Neuronal stem cell (in vitro differentiated cells): ENCODE measurements around the gene CTDP1.

Experiments used
- DNase-seq: peaks from one replicate; pipeline ENCODE4 v3.0.0-alpha.2; 2013; ENCODE audit warnings: low spot score
- H2AFZ ChIP-seq: one replicate; pipeline ENCODE4 v1.6.1; 2013; ENCODE audit warnings: mild to moderate bottlenecking, low read length, inconsistent platforms
- H2AK5ac ChIP-seq: 2 replicates; pipeline ENCODE4 v1.6.1; 2013; ENCODE audit warnings: low read depth, mild to moderate bottlenecking, inconsistent platforms, low read length, moderate library complexity, mixed read lengths
- H2BK120ac ChIP-seq: 2 replicates; pipeline ENCODE4 v1.6.1; 2013; ENCODE audit warnings: low read depth, mild to moderate bottlenecking, inconsistent platforms, low read length, moderate library complexity, mixed read lengths
- H2BK12ac ChIP-seq: one replicate; pipeline ENCODE4 v1.6.1; 2013; ENCODE audit warnings: low read length, inconsistent platforms
- H2BK15ac ChIP-seq: 2 replicates; pipeline ENCODE4 v1.6.1; 2013; ENCODE audit warnings: mild to moderate bottlenecking, low read length, inconsistent platforms, mixed read lengths
- H2BK5ac ChIP-seq: one replicate; pipeline ENCODE4 v1.6.1; 2013; ENCODE audit warnings: inconsistent platforms, mild to moderate bottlenecking, low read length, moderate library complexity
- H3K14ac ChIP-seq: one replicate; pipeline ENCODE4 v1.6.1; 2013; ENCODE audit warnings: low read length, inconsistent platforms
- H3K18ac ChIP-seq: 2 replicates; pipeline ENCODE4 v1.6.1; 2013; ENCODE audit warnings: low read length, inconsistent platforms
- H3K23ac ChIP-seq: 2 replicates; pipeline ENCODE4 v1.6.1; 2013; ENCODE audit warnings: low read depth, mild to moderate bottlenecking, mixed read lengths, low read length, inconsistent platforms; ENCODE audit not compliant: poor library complexity
- H3K27ac ChIP-seq: replicated peaks from 3 replicates; pipeline ENCODE4 v1.5.1; 2013; ENCODE audit warnings: low read length, inconsistent platforms
- H3K27me3 ChIP-seq, 3 experiments: 2 replicates each; pipeline ENCODE4 v1.6.1; 2013; ENCODE audit warnings: low read length in 3 of 3, mild to moderate bottlenecking in 2 of 3, inconsistent platforms in 1 of 3, low read depth in 1 of 3, mixed read lengths in 1 of 3, moderate library complexity in 1 of 3; ENCODE audit not compliant: control insufficient read depth in 3 of 3, insufficient read depth in 3 of 3
- H3K36me3 ChIP-seq, 2 donors: replicated peaks in 1 of 2; 2 replicates each; pipeline ENCODE4 v1.6.1; 2013; ENCODE audit warnings: low read length in 2 of 2; ENCODE audit not compliant: control insufficient read depth in 2 of 2, insufficient read depth in 2 of 2
- H3K4ac ChIP-seq: 2 replicates; pipeline ENCODE4 v1.6.1; 2013; ENCODE audit warnings: inconsistent platforms, mild to moderate bottlenecking, low read length, moderate library complexity
- H3K4me1 ChIP-seq, 2 donors: 1 replicate in 1 of 2; 2 replicates in 1 of 2; pipeline ENCODE4 v1.6.1; 2013; ENCODE audit warnings: low read length in 2 of 2, low read depth in 1 of 2; ENCODE audit not compliant: control insufficient read depth in 2 of 2, insufficient read depth in 1 of 2
- H3K4me2 ChIP-seq: one replicate; pipeline ENCODE4 v1.6.1; 2013; ENCODE audit warnings: mild to moderate bottlenecking, low read length, inconsistent platforms; ENCODE audit not compliant: insufficient read depth, poor library complexity, severe bottlenecking
- H3K4me3 ChIP-seq, 2 donors: 2 replicates each; pipeline ENCODE4 v1.5.1; 2013; ENCODE audit warnings: low read length in 2 of 2, mild to moderate bottlenecking in 2 of 2, inconsistent platforms in 1 of 2, moderate library complexity in 1 of 2
- H3K79me1 ChIP-seq: one replicate; pipeline ENCODE4 v1.6.1; 2013; ENCODE audit warnings: low read depth, mild to moderate bottlenecking, inconsistent platforms, low read length, moderate library complexity
- H3K9ac ChIP-seq: one replicate; pipeline ENCODE4 v1.6.1; 2013; ENCODE audit warnings: mild to moderate bottlenecking, low read depth, low read length, inconsistent platforms; ENCODE audit not compliant: poor library complexity
- H3K9me3 ChIP-seq, 2 donors: replicated peaks in 1 of 2; 2 replicates each; pipeline versions ENCODE3 to v1.6.1; 2013; ENCODE audit warnings: low read length in 2 of 2, mild to moderate bottlenecking in 2 of 2, inconsistent platforms in 1 of 2, low read depth in 1 of 2, mixed read lengths in 1 of 2, moderate library complexity in 1 of 2; ENCODE audit not compliant: control insufficient read depth in 2 of 2, insufficient read depth in 1 of 2
- H4K8ac ChIP-seq: one replicate; pipeline ENCODE4 v1.6.1; 2013; ENCODE audit warnings: low read depth, mild to moderate bottlenecking, inconsistent platforms, low read length, moderate library complexity
- H4K91ac ChIP-seq: one replicate; pipeline ENCODE4 v1.6.1; 2013; ENCODE audit warnings: low read length, low read depth, mild to moderate bottlenecking, inconsistent platforms; ENCODE audit not compliant: poor library complexity
- WGBS, 2 donors: extraction: QIAGEN DNeasy Blood & Tissue Kit; methylation state at CpG; one replicate each; pipeline ENCODE4 v1.1.7; 2013; ENCODE audit warnings: missing lambda C conversion rate in 2 of 2, mixed read lengths in 1 of 2; ENCODE audit not compliant: insufficient read length in 2 of 2, insufficient replicate concordance in 1 of 2; ENCODE audit errors: extremely low coverage in 2 of 2; 5-methylcytosine and 5-hydroxymethylcytosine counted together

CTDP1 gene

GRCh38 chr18:79706658-79707057 is 27.1 kb downstream of the CTDP1 start:
- Histone ChIP-seq H4K91ac (no peak overlapping the region), H3K4me1 (peaks cover 0 to 1% of the 10 kb centered on the region in 2 donors), H3K4me3 (no peak overlapping the region), H2BK5ac (no peak overlapping the region), H4K8ac (no peak overlapping the region), H2AK5ac (no peak overlapping the region), H2AFZ (no peak overlapping the region), H3K23ac (no peak overlapping the region), H2BK15ac (no peak overlapping the region), H3K4me2 (no peak overlapping the region), H3K4ac (no peak overlapping the region), H3K27ac (no peak overlapping the region), H3K18ac (no peak overlapping the region), H2BK12ac (no peak overlapping the region), H3K14ac (no peak overlapping the region), H3K27me3 (no peaks in the 10 kb centered on the region), H3K9ac (no peak overlapping the region), H3K36me3 (peaks cover 26 to 80% of the 10 kb centered on the region in 2 donors), H2BK120ac (no peak overlapping the region), H3K79me1 (peaks cover 6% of the 10 kb centered on the region), H3K9me3 (peaks cover 0 to 3% of the 10 kb centered on the region in 2 donors)
- no peak for DNase-seq
- no CpG with 5 or more reads among the region's 16 CpGs for WGBS, 2 donors

- H3K36me3 ChIP-seq: peaks cover 26 to 82% of the 10 kb centered on the region in 2 donors
Observed at GRCh38 chr18:79707239-79707638, 27.6 kb downstream of the CTDP1 start.

GRCh38 chr18:79707671-79708070 is 28.1 kb downstream of the CTDP1 start:
- DNase-seq: no peak

More at GRCh38 chr18:79707239-79707638, 27.6 kb downstream of the CTDP1 start:
- Histone ChIP-seq H3K4me3 (no peak overlapping the region), H2BK5ac (no peak overlapping the region), H3K27ac (no peak overlapping the region), H3K9me3 (peaks cover 0 to 3% of the 10 kb centered on the region in 2 donors), H3K9ac (no peak overlapping the region), H4K91ac (no peak overlapping the region), H3K14ac (no peak overlapping the region), H3K79me1 (peaks cover 6% of the 10 kb centered on the region), H2BK120ac (no peak overlapping the region), H2BK15ac (no peak overlapping the region), H4K8ac (no peak overlapping the region), H3K4me1 (peaks cover 0 to 1% of the 10 kb centered on the region in 2 donors), H3K4me2 (no peak overlapping the region), H3K4ac (no peak overlapping the region), H3K23ac (no peak overlapping the region), H2BK12ac (no peak overlapping the region), H2AK5ac (no peak overlapping the region), H3K18ac (no peak overlapping the region), H3K27me3 (no peaks in the 10 kb centered on the region), H2AFZ (no peak overlapping the region)
- no CpG with 5 or more reads among the region's 19 CpGs for WGBS, 2 donors
- no peak for DNase-seq

GRCh38 chr18:79708412-79708811 is 28.8 kb downstream of the CTDP1 start:
- Histone ChIP-seq H3K4ac (no peak overlapping the region), H3K4me2 (no peak overlapping the region), H4K8ac (no peak overlapping the region), H2BK12ac (no peak overlapping the region), H3K14ac (no peak overlapping the region), H3K4me1 (peaks cover 0 to 1% of the 10 kb centered on the region in 2 donors), H2BK120ac (no peak overlapping the region), H2AK5ac (no peak overlapping the region), H3K27ac (no peak overlapping the region), H3K79me1 (peaks cover 6% of the 10 kb centered on the region), H2BK15ac (no peak overlapping the region), H4K91ac (no peak overlapping the region), H3K36me3 (peaks cover 30 to 93% of the 10 kb centered on the region in 2 donors), H3K27me3 (no peaks in the 10 kb centered on the region), H3K4me3 (no peak overlapping the region), H2AFZ (no peak overlapping the region), H3K9ac (no peak overlapping the region), H3K9me3 (peaks cover 0 to 3% of the 10 kb centered on the region in 2 donors), H3K23ac (no peak overlapping the region), H3K18ac (no peak overlapping the region), H2BK5ac (no peak overlapping the region)
- no CpG with 5 or more reads among the region's 21 CpGs for WGBS, 2 donors
- no peak for DNase-seq

More at GRCh38 chr18:79707671-79708070, 28.1 kb downstream of the CTDP1 start:
- Histone ChIP-seq H3K27me3 (no peaks in the 10 kb centered on the region), H2BK15ac (no peak overlapping the region), H2AFZ (no peak overlapping the region), H3K23ac (no peak overlapping the region), H2AK5ac (no peak overlapping the region), H3K14ac (no peak overlapping the region), H3K4ac (no peak overlapping the region), H3K9ac (no peak overlapping the region), H3K4me3 (no peak overlapping the region), H3K18ac (no peak overlapping the region), H3K27ac (no peak overlapping the region), H2BK12ac (no peak overlapping the region), H3K79me1 (peaks cover 6% of the 10 kb centered on the region), H2BK120ac (no peak overlapping the region), H4K91ac (no peak overlapping the region), H3K9me3 (peaks cover 0 to 3% of the 10 kb centered on the region in 2 donors), H4K8ac (no peak overlapping the region), H2BK5ac (no peak overlapping the region), H3K36me3 (peaks cover 30 to 86% of the 10 kb centered on the region in 2 donors), H3K4me1 (peaks cover 0 to 1% of the 10 kb centered on the region in 2 donors), H3K4me2 (no peak overlapping the region)
- WGBS, 2 donors: no CpG with 5 or more reads among the region's 15 CpGs
